DOHH2 (cell line): Measurements from ENCODE around the gene PITPNM3.

ENCODE experiments used
- H3F3A ChIP-seq: fragments of 200-600 bp; sonication (generic), shearing (Covaris generic); 2 replicates; pipeline ENCODE4 v1.6.0; 2016; ENCODE audit warnings: antibody characterized with exemption, mild to moderate bottlenecking; ENCODE audit not compliant: control insufficient read depth, insufficient read depth
- H3K27ac ChIP-seq: fragments of 200-600 bp; sonication (generic); 2 replicates; pipeline ENCODE4 v1.5.1; 2014; ENCODE audit warnings: low read depth, mild to moderate bottlenecking, low read length, moderate library complexity
- H3K27me3 ChIP-seq: fragments of 200-600 bp; sonication (generic); 2 replicates; pipeline ENCODE4 v1.6.1; 2014; ENCODE audit warnings: mild to moderate bottlenecking, low read length, mixed read lengths; ENCODE audit not compliant: control insufficient read depth
- H3K36me3 ChIP-seq: fragments of 200-600 bp; sonication (generic); 2 replicates; pipeline ENCODE4 v1.6.1; 2014; ENCODE audit warnings: mild to moderate bottlenecking, low read length, moderate library complexity, mixed read lengths; ENCODE audit not compliant: control insufficient read depth
- H3K4me1 ChIP-seq: fragments of 200-600 bp; sonication (generic); 2 replicates; pipeline ENCODE4 v1.6.1; 2014; ENCODE audit warnings: mild to moderate bottlenecking, low read length, mixed read lengths; ENCODE audit not compliant: control insufficient read depth
- H3K4me2 ChIP-seq: fragments of 200-600 bp; sonication (generic); 2 replicates; pipeline ENCODE4 v1.6.0; 2014; ENCODE audit warnings: mild to moderate bottlenecking, low read length, moderate library complexity
- H3K4me3 ChIP-seq: fragments of 200-600 bp; sonication (generic); 2 replicates; pipeline ENCODE4 v1.5.1; 2014; ENCODE audit warnings: mild to moderate bottlenecking, low read length, mixed read lengths
- H3K79me2 ChIP-seq: fragments of 200-600 bp; sonication (generic); 2 replicates; pipeline ENCODE4 v1.6.1; 2014; ENCODE audit warnings: mild to moderate bottlenecking, low read length, mixed read lengths; ENCODE audit not compliant: control insufficient read depth
- H3K9me2 ChIP-seq: fragments of 200-600 bp; sonication (generic); replicated peaks from 2 replicates; pipeline ENCODE4 v1.6.1; 2014; ENCODE audit warnings: mild to moderate bottlenecking, low read length, mixed read lengths; ENCODE audit not compliant: control insufficient read depth
- H3K9me3 ChIP-seq: fragments of 200-600 bp; sonication (generic); 2 replicates; pipeline ENCODE4 v1.6.1; 2014; ENCODE audit warnings: antibody characterized with exemption, low read length, mixed read lengths; ENCODE audit not compliant: control insufficient read depth, insufficient read depth
- H4K20me1 ChIP-seq: fragments of 200-600 bp; sonication (generic); 2 replicates; pipeline ENCODE4 v1.6.0; 2014; ENCODE audit warnings: low read depth, mild to moderate bottlenecking, antibody characterized with exemption, low read length, moderate library complexity; ENCODE audit not compliant: control insufficient read depth, insufficient read depth
- CTCF ChIP-seq: fragments of 200-600 bp; sonication (generic); IDR thresholded peaks from one replicate; pipeline ENCODE4 v1.5.1; 2014; ENCODE audit warnings: antibody characterized with exemption, mild to moderate bottlenecking, low read depth, low read length; ENCODE audit not compliant: poor library complexity, severe bottlenecking
- EZH2phosphoT487 ChIP-seq: fragments of 200-600 bp; sonication (generic); IDR thresholded peaks from 2 replicates; pipeline ENCODE4 v1.6.1; 2017; ENCODE audit warnings: borderline replicate concordance, mild to moderate bottlenecking, antibody characterized with exemption, low read length, moderate library complexity, mixed read lengths

Gene PITPNM3

GRCh38 chr17:6476810-6477179 lies 79.6 kb downstream of the PITPNM3 start:
- Histone ChIP-seq H3K9me3 (no peaks in the 10 kb centered on the region), H3K27ac (no peak overlapping the region), H3K4me1 (no peaks in the 10 kb centered on the region), H3K4me2 (no peak overlapping the region), H3K9me2 (no peaks in the 10 kb centered on the region), H3K36me3 (no peaks in the 10 kb centered on the region), H3F3A (no peaks in the 10 kb centered on the region), H3K27me3 (no peaks in the 10 kb centered on the region), H3K4me3 (no peak overlapping the region), H4K20me1 (no peaks in the 10 kb centered on the region), H3K79me2 (no peaks in the 10 kb centered on the region)
- TF ChIP-seq EZH2phosphoT487 (no peak), CTCF (no peak)

- Histone ChIP-seq H3K4me1 (no peaks in the 10 kb centered on the region), H3K9me2 (no peaks in the 10 kb centered on the region), H3F3A (no peaks in the 10 kb centered on the region), H4K20me1 (no peaks in the 10 kb centered on the region), H3K36me3 (no peaks in the 10 kb centered on the region), H3K4me3 (no peak overlapping the region), H3K79me2 (no peaks in the 10 kb centered on the region), H3K4me2 (no peak overlapping the region), H3K9me3 (no peaks in the 10 kb centered on the region), H3K27me3 (no peaks in the 10 kb centered on the region), H3K27ac (no peak overlapping the region)
- no peak for TF ChIP-seq CTCF
- no peak for TF ChIP-seq EZH2phosphoT487
Measured at GRCh38 chr17:6476076-6476809, 80.1 kb downstream of the PITPNM3 start.

DNA sequence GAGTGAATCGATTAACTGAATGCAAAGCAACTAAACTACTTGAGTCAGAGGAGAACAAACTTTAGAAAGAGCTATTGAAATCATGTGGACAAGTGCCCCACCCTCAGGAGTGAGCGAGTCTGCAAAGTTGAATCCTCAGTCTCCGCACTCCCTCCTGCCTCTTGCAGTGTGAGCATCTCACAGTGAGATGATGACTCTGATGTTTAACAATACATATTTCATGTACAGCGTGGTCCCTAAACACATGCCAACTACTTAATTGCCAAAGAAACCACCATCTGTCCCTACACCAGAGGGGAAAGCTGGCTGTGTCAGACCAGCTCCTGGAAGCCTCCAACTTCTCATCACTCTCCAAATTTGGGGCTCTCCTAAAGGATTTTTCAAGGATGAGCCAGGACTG lies 80.9 kb downstream of the PITPNM3 start:
- no peaks in the 10 kb centered on the region for H3K4me1 ChIP-seq
- H3K4me3 ChIP-seq = no peak overlapping the region
- H3K4me2 ChIP-seq = no peak overlapping the region
- no peaks in the 10 kb centered on the region for H3K36me3 ChIP-seq
- H3K79me2 ChIP-seq = no peaks in the 10 kb centered on the region
- H4K20me1 ChIP-seq = no peaks in the 10 kb centered on the region
- H3K9me3 ChIP-seq = no peaks in the 10 kb centered on the region
- TF ChIP-seq EZH2phosphoT487 (no peak), CTCF (no peak)
- no peaks in the 10 kb centered on the region for H3K27me3 ChIP-seq
- H3F3A ChIP-seq = no peaks in the 10 kb centered on the region
- H3K27ac ChIP-seq = no peak overlapping the region
- H3K9me2 ChIP-seq = no peaks in the 10 kb centered on the region
